Measurements from ENCODE around the gene PADI4.

PADI4 gene

GRCh38 chr1:17280894-17281293 is 27.1 kb upstream of the PADI4 start (continued):
- TF ChIP-seq, protein P1, sequence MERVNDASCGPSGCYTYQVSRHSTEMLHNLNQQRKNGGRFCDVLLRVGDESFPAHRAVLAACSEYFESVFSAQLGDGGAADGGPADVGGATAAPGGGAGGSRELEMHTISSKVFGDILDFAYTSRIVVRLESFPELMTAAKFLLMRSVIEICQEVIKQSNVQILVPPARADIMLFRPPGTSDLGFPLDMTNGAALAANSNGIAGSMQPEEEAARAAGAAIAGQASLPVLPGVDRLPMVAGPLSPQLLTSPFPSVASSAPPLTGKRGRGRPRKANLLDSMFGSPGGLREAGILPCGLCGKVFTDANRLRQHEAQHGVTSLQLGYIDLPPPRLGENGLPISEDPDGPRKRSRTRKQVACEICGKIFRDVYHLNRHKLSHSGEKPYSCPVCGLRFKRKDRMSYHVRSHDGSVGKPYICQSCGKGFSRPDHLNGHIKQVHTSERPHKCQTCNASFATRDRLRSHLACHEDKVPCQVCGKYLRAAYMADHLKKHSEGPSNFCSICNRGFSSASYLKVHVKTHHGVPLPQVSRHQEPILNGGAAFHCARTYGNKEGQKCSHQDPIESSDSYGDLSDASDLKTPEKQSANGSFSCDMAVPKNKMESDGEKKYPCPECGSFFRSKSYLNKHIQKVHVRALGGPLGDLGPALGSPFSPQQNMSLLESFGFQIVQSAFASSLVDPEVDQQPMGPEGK (CRISPR knock-in tag; IDR thresholded peaks at IDR 0.05; ENCODE audit: borderline replicate concordance): no peak
- no peak for TF ChIP-seq GLIS3 (CRISPR knock-in tag; IDR thresholded peaks at IDR 0.05)
- no peak for TF ChIP-seq CSDC2 (CRISPR knock-in tag; IDR thresholded peaks at IDR 0.05)

- ATAC-seq: no peak
- TF ChIP-seq, protein P2, sequence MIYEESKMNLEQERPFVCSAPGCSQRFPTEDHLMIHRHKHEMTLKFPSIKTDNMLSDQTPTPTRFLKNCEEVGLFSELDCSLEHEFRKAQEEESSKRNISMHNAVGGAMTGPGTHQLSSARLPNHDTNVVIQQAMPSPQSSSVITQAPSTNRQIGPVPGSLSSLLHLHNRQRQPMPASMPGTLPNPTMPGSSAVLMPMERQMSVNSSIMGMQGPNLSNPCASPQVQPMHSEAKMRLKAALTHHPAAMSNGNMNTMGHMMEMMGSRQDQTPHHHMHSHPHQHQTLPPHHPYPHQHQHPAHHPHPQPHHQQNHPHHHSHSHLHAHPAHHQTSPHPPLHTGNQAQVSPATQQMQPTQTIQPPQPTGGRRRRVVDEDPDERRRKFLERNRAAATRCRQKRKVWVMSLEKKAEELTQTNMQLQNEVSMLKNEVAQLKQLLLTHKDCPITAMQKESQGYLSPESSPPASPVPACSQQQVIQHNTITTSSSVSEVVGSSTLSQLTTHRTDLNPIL (CRISPR knock-in tag; IDR thresholded peaks at IDR 0.05; ENCODE audit: low read depth): no peak
- TF ChIP-seq BACH2 (CRISPR knock-in tag; IDR thresholded peaks at IDR 0.05; ENCODE audit: borderline replicate concordance) (no peak), TCF4 (CRISPR knock-in tag; IDR thresholded peaks at IDR 0.05; ENCODE audit: borderline replicate concordance) (no peak), GLIS3 (CRISPR knock-in tag; IDR thresholded peaks at IDR 0.05) (no peak), ARNTL (CRISPR knock-in tag; IDR thresholded peaks at IDR 0.05; ENCODE audit: borderline replicate concordance, low read depth) (no peak), ZNF70 (CRISPR knock-in tag; IDR thresholded peaks at IDR 0.05) (no peak), ZFP3 (CRISPR knock-in tag; IDR thresholded peaks at IDR 0.05) (no peak), PPARA (CRISPR knock-in tag; IDR thresholded peaks at IDR 0.05; ENCODE audit: borderline replicate concordance) (no peak), OSR1 (CRISPR knock-in tag; IDR thresholded peaks at IDR 0.05) (no peak), ZFP30 (CRISPR knock-in tag; IDR thresholded peaks at IDR 0.05) (no peak), CSDC2 (CRISPR knock-in tag; IDR thresholded peaks at IDR 0.05) (no peak), ZNF565 (CRISPR knock-in tag; conservative IDR thresholded peaks at IDR 0.05; ENCODE audit: low read depth) (no peak), ZNF8 (CRISPR knock-in tag; IDR thresholded peaks at IDR 0.05) (no peak), SNAI2 (CRISPR knock-in tag; IDR thresholded peaks at IDR 0.05) (no peak), ISL1 (CRISPR knock-in tag; IDR thresholded peaks at IDR 0.05) (no peak), TOX (CRISPR knock-in tag; IDR thresholded peaks at IDR 0.05; ENCODE audit: borderline replicate concordance) (no peak), ZC3H10 (CRISPR knock-in tag; IDR thresholded peaks at IDR 0.05) (no peak)
- TF ChIP-seq, protein P3, sequence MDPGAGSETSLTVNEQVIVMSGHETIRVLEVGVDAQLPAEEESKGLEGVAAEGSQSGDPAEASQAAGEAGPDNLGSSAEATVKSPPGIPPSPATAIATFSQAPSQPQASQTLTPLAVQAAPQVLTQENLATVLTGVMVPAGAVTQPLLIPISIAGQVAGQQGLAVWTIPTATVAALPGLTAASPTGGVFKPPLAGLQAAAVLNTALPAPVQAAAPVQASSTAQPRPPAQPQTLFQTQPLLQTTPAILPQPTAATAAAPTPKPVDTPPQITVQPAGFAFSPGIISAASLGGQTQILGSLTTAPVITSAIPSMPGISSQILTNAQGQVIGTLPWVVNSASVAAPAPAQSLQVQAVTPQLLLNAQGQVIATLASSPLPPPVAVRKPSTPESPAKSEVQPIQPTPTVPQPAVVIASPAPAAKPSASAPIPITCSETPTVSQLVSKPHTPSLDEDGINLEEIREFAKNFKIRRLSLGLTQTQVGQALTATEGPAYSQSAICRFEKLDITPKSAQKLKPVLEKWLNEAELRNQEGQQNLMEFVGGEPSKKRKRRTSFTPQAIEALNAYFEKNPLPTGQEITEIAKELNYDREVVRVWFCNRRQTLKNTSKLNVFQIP (CRISPR knock-in tag; IDR thresholded peaks at IDR 0.05; ENCODE audit: borderline replicate concordance, low read depth): no peak
- TF ChIP-seq, protein P4, sequence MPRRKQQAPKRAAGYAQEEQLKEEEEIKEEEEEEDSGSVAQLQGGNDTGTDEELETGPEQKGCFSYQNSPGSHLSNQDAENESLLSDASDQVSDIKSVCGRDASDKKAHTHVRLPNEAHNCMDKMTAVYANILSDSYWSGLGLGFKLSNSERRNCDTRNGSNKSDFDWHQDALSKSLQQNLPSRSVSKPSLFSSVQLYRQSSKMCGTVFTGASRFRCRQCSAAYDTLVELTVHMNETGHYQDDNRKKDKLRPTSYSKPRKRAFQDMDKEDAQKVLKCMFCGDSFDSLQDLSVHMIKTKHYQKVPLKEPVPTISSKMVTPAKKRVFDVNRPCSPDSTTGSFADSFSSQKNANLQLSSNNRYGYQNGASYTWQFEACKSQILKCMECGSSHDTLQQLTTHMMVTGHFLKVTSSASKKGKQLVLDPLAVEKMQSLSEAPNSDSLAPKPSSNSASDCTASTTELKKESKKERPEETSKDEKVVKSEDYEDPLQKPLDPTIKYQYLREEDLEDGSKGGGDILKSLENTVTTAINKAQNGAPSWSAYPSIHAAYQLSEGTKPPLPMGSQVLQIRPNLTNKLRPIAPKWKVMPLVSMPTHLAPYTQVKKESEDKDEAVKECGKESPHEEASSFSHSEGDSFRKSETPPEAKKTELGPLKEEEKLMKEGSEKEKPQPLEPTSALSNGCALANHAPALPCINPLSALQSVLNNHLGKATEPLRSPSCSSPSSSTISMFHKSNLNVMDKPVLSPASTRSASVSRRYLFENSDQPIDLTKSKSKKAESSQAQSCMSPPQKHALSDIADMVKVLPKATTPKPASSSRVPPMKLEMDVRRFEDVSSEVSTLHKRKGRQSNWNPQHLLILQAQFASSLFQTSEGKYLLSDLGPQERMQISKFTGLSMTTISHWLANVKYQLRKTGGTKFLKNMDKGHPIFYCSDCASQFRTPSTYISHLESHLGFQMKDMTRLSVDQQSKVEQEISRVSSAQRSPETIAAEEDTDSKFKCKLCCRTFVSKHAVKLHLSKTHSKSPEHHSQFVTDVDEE (CRISPR knock-in tag; IDR thresholded peaks at IDR 0.05): no peak
- TF ChIP-seq, protein P1 (CRISPR knock-in tag; IDR thresholded peaks at IDR 0.05; ENCODE audit: borderline replicate concordance): no peak
These were observed 26.2 kb upstream of the PADI4 start for GRCh38 chr1:17281775-17282181.

- ATAC-seq: no peak
These were observed 25.2 kb upstream of the PADI4 start for GRCh38 chr1:17282836-17283235.

More at GRCh38 chr1:17282836-17283235, 25.2 kb upstream of the PADI4 start:
- no peak for TF ChIP-seq ZNF8 (CRISPR knock-in tag; IDR thresholded peaks at IDR 0.05)
- no peak for TF ChIP-seq ESRRG (CRISPR knock-in tag; IDR thresholded peaks at IDR 0.05)
- no peak for TF ChIP-seq BACH2 (CRISPR knock-in tag; IDR thresholded peaks at IDR 0.05; ENCODE audit: borderline replicate concordance)
- no peak for TF ChIP-seq TOX (CRISPR knock-in tag; IDR thresholded peaks at IDR 0.05; ENCODE audit: borderline replicate concordance)
- TF ChIP-seq, protein P1 (CRISPR knock-in tag; IDR thresholded peaks at IDR 0.05; ENCODE audit: borderline replicate concordance): no peak
- TF ChIP-seq, protein P5, sequence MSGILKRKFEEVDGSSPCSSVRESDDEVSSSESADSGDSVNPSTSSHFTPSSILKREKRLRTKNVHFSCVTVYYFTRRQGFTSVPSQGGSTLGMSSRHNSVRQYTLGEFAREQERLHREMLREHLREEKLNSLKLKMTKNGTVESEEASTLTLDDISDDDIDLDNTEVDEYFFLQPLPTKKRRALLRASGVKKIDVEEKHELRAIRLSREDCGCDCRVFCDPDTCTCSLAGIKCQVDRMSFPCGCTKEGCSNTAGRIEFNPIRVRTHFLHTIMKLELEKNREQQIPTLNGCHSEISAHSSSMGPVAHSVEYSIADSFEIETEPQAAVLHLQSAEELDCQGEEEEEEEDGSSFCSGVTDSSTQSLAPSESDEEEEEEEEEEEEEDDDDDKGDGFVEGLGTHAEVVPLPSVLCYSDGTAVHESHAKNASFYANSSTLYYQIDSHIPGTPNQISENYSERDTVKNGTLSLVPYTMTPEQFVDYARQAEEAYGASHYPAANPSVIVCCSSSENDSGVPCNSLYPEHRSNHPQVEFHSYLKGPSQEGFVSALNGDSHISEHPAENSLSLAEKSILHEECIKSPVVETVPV (CRISPR knock-in tag; IDR thresholded peaks at IDR 0.05): no peak
- TF ChIP-seq GLIS3 (CRISPR knock-in tag; IDR thresholded peaks at IDR 0.05): no peak
- TF ChIP-seq, protein P2 (CRISPR knock-in tag; IDR thresholded peaks at IDR 0.05; ENCODE audit: low read depth): no peak
- no peak for TF ChIP-seq ZFP30 (CRISPR knock-in tag; IDR thresholded peaks at IDR 0.05)
- no peak for TF ChIP-seq ZNF70 (CRISPR knock-in tag; IDR thresholded peaks at IDR 0.05)

Measured in SK-N-SH treated with all-trans-retinoic acid at 6 μM for 48 hours (cell line).